ENCODE data around the gene ZBTB39.

Gene ZBTB39

GRCh38 chr12:57046947-57047890, 40.9 kb upstream of the ZBTB39 start:
- ATAC-seq (ENCODE audit: low read depth) (no peak), DNase-seq (ENCODE audit: low spot score) (no peak)
- Histone ChIP-seq H3K4me3 (ENCODE audit: severe bottlenecking) (no peak overlapping the region), H3K36me3 (ENCODE audit: low read depth) (no peaks in the 10 kb centered on the region), H3K27ac (ENCODE audit: poor library complexity, severe bottlenecking) (no peak overlapping the region), H3K27me3 (ENCODE audit: insufficient read depth, poor library complexity, severe bottlenecking) (no peaks in the 10 kb centered on the region), H3K4me1 (ENCODE audit: insufficient read depth, poor library complexity, severe bottlenecking) (no peaks in the 10 kb centered on the region), H3K9me3 (ENCODE audit: severe bottlenecking) (no peaks in the 10 kb centered on the region)
- TF ChIP-seq CTCF (IDR thresholded peaks at IDR 0.05; ENCODE audit: poor library complexity, severe bottlenecking) = no peak

- Histone ChIP-seq H3K9me3 (ENCODE audit: severe bottlenecking) (no peaks in the 10 kb centered on the region), H3K36me3 (ENCODE audit: low read depth) (no peaks in the 10 kb centered on the region), H3K4me1 (ENCODE audit: insufficient read depth, poor library complexity, severe bottlenecking) (no peaks in the 10 kb centered on the region), H3K27ac (ENCODE audit: poor library complexity, severe bottlenecking) (no peak overlapping the region), H3K4me3 (ENCODE audit: severe bottlenecking) (no peak overlapping the region), H3K27me3 (ENCODE audit: insufficient read depth, poor library complexity, severe bottlenecking) (no peaks in the 10 kb centered on the region)
- no peak for TF ChIP-seq CTCF (IDR thresholded peaks at IDR 0.05; ENCODE audit: poor library complexity, severe bottlenecking)
- ATAC-seq (ENCODE audit: low read depth) (no peak), DNase-seq (ENCODE audit: low spot score) (no peak)
These were observed 39.9 kb upstream of the ZBTB39 start for GRCh38 chr12:57046086-57046791.

- Histone ChIP-seq H3K9me3 (ENCODE audit: severe bottlenecking) (no peaks in the 10 kb centered on the region), H3K4me3 (ENCODE audit: severe bottlenecking) (no peak overlapping the region), H3K27ac (ENCODE audit: poor library complexity, severe bottlenecking) (no peak overlapping the region), H3K36me3 (ENCODE audit: low read depth) (no peaks in the 10 kb centered on the region), H3K27me3 (ENCODE audit: insufficient read depth, poor library complexity, severe bottlenecking) (no peaks in the 10 kb centered on the region), H3K4me1 (ENCODE audit: insufficient read depth, poor library complexity, severe bottlenecking) (no peaks in the 10 kb centered on the region)
- no peak for TF ChIP-seq CTCF (IDR thresholded peaks at IDR 0.05; ENCODE audit: poor library complexity, severe bottlenecking)
- DNase-seq (ENCODE audit: low spot score) = no peak
- no peak for ATAC-seq (ENCODE audit: low read depth)
These were observed 38.5 kb upstream of the ZBTB39 start for GRCh38 chr12:57044889-57045288.

- no peak overlapping the region for H3K4me3 ChIP-seq (ENCODE audit: severe bottlenecking)
- ATAC-seq (ENCODE audit: low read depth) (no peak), DNase-seq (ENCODE audit: low spot score) (no peak)
- no peaks in the 10 kb centered on the region for H3K36me3 ChIP-seq (ENCODE audit: low read depth)
- TF ChIP-seq CTCF (IDR thresholded peaks at IDR 0.05; ENCODE audit: poor library complexity, severe bottlenecking) = no peak
- no peaks in the 10 kb centered on the region for H3K4me1 ChIP-seq (ENCODE audit: insufficient read depth, poor library complexity, severe bottlenecking)
- no peaks in the 10 kb centered on the region for H3K9me3 ChIP-seq (ENCODE audit: severe bottlenecking)
- H3K27ac ChIP-seq (ENCODE audit: poor library complexity, severe bottlenecking) = no peak overlapping the region
- no peaks in the 10 kb centered on the region for H3K27me3 ChIP-seq (ENCODE audit: insufficient read depth, poor library complexity, severe bottlenecking)
These were observed 38.1 kb upstream of the ZBTB39 start for GRCh38 chr12:57044468-57044867.
